Tibial artery (tissue), 4 donors: Measurements from ENCODE around the gene SERPINB8.
A peak's percentile ranks its signal among the peaks of the same experiment; 100 is the strongest.

ENCODE experiments used
- DNase-seq, 2 donors: peaks; one replicate each; pipeline ENCODE4 v3.0.0-alpha.2; 2019
- H3K27ac ChIP-seq, 2 donors: fragments of 200-600 bp; sonication (generic) in 1 of 2; 1 replicate in 1 of 2; 2 replicates in 1 of 2; pipeline ENCODE4 v1.5.1; 2018 to 2019; ENCODE audit warnings: mild to moderate bottlenecking in 1 of 2
- H3K27me3 ChIP-seq, 2 donors: fragments of 200-600 bp; sonication (generic) in 1 of 2; one replicate each; pipeline versions ENCODE4 v1.5.1 to v1.6.0; 2016 to 2019
- H3K36me3 ChIP-seq, 3 donors: fragments of 200-600 bp; sonication (generic) in 2 of 3; one replicate each; pipeline ENCODE4 v1.5.1; 2016 to 2019; ENCODE audit warnings: mild to moderate bottlenecking in 2 of 3
- H3K4me1 ChIP-seq, 4 donors: fragments of 200-600 bp; sonication (generic) in 2 of 4; 1 replicate in 3 of 4; 2 replicates in 1 of 4; pipeline ENCODE4 v1.5.1; 2016 to 2019
- H3K4me3 ChIP-seq, 2 donors: fragments of 200-600 bp; sonication (generic) in 1 of 2; 1 replicate in 1 of 2; 2 replicates in 1 of 2; pipeline ENCODE4 v1.5.1; 2018 to 2019; ENCODE audit warnings: mild to moderate bottlenecking in 2 of 2
- H3K9me3 ChIP-seq, 3 donors: fragments of 200-600 bp; sonication (generic) in 1 of 3; one replicate each; pipeline ENCODE4 v1.5.1; 2016 to 2019
- intact Hi-C: fragments of 100-400 bp; cut with DNase I; formaldehyde crosslinking; loops from one replicate; pipeline ENCODE4 v1.15.0; 2023; ENCODE audit warnings: low total_unique reads
- TF ChIP-seq, protein P1 (sequence below), 2 experiments: fragments of 200-600 bp in 1 of 2; fragments of 450-650 bp in 1 of 2; IDR thresholded peaks; one replicate each; pipeline ENCODE4 v1.5.1; 2017 to 2019; ENCODE audit warnings: antibody characterized with exemption in 2 of 2, mild to moderate bottlenecking in 1 of 2, moderate library complexity in 1 of 2

Gene SERPINB8

DNA sequence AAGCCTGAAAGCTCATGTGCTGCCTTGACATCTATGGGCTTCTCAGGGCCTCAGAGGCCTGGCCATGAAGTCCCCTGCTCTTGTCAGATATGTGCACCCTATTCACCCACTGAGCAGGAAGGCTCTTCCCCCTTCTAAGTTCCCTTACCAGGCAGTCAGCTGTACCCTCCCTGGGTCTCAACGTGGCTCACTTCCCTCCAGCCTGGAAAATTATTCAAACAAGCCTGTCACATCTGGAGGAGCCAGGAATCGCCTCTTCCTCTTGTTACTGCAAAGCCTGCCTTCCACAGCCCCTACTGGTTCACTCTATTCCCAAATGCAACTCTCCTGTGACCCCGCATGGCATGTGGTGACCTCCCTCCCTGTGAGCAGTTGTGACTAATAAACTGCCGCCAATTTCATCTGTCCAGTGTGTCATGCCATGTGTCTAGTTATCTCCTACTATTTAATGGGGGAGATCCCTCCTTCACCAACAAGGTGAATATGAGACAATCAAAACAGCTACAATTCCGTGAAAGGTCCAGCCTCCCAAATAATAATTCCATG is 8.4 kb upstream of the SERPINB8 start:
- H3K9me3 ChIP-seq = no peaks in the 10 kb centered on the region
- intact Hi-C loops = no loop called here
- no peak overlapping the region for H3K27ac ChIP-seq
- no peaks in the 10 kb centered on the region for H3K36me3 ChIP-seq
- no peak overlapping the region for H3K4me3 ChIP-seq
- no peaks in the 10 kb centered on the region for H3K27me3 ChIP-seq
- DNase-seq = no peak
- TF ChIP-seq, protein P1, sequence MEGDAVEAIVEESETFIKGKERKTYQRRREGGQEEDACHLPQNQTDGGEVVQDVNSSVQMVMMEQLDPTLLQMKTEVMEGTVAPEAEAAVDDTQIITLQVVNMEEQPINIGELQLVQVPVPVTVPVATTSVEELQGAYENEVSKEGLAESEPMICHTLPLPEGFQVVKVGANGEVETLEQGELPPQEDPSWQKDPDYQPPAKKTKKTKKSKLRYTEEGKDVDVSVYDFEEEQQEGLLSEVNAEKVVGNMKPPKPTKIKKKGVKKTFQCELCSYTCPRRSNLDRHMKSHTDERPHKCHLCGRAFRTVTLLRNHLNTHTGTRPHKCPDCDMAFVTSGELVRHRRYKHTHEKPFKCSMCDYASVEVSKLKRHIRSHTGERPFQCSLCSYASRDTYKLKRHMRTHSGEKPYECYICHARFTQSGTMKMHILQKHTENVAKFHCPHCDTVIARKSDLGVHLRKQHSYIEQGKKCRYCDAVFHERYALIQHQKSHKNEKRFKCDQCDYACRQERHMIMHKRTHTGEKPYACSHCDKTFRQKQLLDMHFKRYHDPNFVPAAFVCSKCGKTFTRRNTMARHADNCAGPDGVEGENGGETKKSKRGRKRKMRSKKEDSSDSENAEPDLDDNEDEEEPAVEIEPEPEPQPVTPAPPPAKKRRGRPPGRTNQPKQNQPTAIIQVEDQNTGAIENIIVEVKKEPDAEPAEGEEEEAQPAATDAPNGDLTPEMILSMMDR (IDR thresholded peaks at IDR 0.05) = no peak
- H3K4me1 ChIP-seq = no peaks in the 10 kb centered on the region

GRCh38 chr18:63962137-63962536 is 7.7 kb upstream of the SERPINB8 start:
- no peak overlapping the region for H3K27ac ChIP-seq
- intact Hi-C loops = no loop called here
- DNase-seq = no peak
- no peaks in the 10 kb centered on the region for H3K4me1 ChIP-seq
- no peaks in the 10 kb centered on the region for H3K27me3 ChIP-seq
- H3K9me3 ChIP-seq = no peaks in the 10 kb centered on the region
- H3K36me3 ChIP-seq = no peaks in the 10 kb centered on the region
- H3K4me3 ChIP-seq = no peak overlapping the region
- TF ChIP-seq, protein P1 (IDR thresholded peaks at IDR 0.05) = no peak

DNA sequence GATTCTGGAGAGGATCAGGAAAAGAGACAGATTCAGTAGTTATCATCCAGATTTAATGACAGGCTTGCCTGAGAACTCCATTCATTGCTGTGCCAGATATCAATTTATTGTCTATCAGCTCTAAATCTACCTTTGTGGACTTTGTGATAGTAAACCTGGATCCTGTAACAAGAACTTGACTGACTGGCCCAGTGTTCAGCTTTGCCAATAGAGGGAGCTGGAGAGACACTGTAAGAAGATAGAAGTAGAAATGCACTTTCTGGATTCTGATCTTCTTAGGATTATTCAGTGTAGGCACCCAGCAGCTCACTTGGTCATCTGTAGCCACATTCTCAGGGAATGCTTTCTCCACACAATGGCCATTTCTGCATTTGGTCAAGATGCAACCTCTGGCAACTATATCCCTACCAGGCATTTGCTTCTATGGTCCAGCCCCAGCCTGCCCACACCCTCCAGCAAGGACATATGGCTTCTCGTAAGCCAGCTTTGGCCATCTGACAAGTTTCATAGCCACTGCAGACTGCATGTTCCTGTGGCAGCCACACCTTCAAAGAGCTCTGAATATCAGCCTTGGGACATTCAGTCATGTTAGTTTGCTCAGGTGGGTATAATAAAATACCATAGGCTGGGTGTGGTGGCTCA is 6.1 kb upstream of the SERPINB8 start:
- H3K27me3 ChIP-seq = no peaks in the 10 kb centered on the region
- H3K4me1 ChIP-seq = no peaks in the 10 kb centered on the region
- peak in 1 of 2 donors; percentile 53 for DNase-seq
- TF ChIP-seq, protein P1 (IDR thresholded peaks at IDR 0.05) = peak; percentile 69 to 87
- no peaks in the 10 kb centered on the region for H3K9me3 ChIP-seq
- intact Hi-C loops = loop anchor here (2.0 kb wide), 1 partner anchor 15 kb away; no protein-coding TSS in a partner anchor
- H3K36me3 ChIP-seq = no peaks in the 10 kb centered on the region
- H3K4me3 ChIP-seq = no peak overlapping the region
- H3K27ac ChIP-seq = no peak overlapping the region

- intact Hi-C loops = loop anchor here (2.0 kb wide), 1 partner anchor 14 kb away; no protein-coding TSS in a partner anchor
Observed at GRCh38 chr18:63964908-63965307, 5.0 kb upstream of the SERPINB8 start.

GRCh38 chr18:63965716-63966330 is 4.1 kb upstream of the SERPINB8 start:
- H3K27ac ChIP-seq = no peak overlapping the region
- no peak for DNase-seq
- no peaks in the 10 kb centered on the region for H3K27me3 ChIP-seq
- peaks cover 0 to 8% (median 5%) of the 10 kb centered on the region in 4 donors for H3K4me1 ChIP-seq
- H3K36me3 ChIP-seq = no peaks in the 10 kb centered on the region
- no peak overlapping the region for H3K4me3 ChIP-seq
- intact Hi-C loops = loop anchor here (2.0 kb wide), 1 partner anchor 13 kb away; no protein-coding TSS in a partner anchor
- no peaks in the 10 kb centered on the region for H3K9me3 ChIP-seq
- TF ChIP-seq, protein P1 (IDR thresholded peaks at IDR 0.05) = no peak

More at GRCh38 chr18:63964908-63965307, 5.0 kb upstream of the SERPINB8 start:
- Histone ChIP-seq H3K4me1 (peaks cover 0 to 7% (median 5%) of the 10 kb centered on the region in 4 donors), H3K9me3 (no peaks in the 10 kb centered on the region), H3K36me3 (no peaks in the 10 kb centered on the region), H3K4me3 (no peak overlapping the region), H3K27ac (no peak overlapping the region), H3K27me3 (no peaks in the 10 kb centered on the region)
- DNase-seq = no peak
- TF ChIP-seq, protein P1 (IDR thresholded peaks at IDR 0.05) = no peak
